HG03175 (cell line): ENCODE data around the gene INPP5A.
"Not testable (repeated sequence)": the region's sequence is repeated elsewhere in the genome, so short reads cannot be mapped to it uniquely, and the experiment has no call there.

ENCODE experiments used
- ATAC-seq: cut with Tn5 transposase; IDR thresholded peaks from one replicate; pipeline ENCODE4 v1.9.1; 2021; ENCODE audit warnings: mild to moderate bottlenecking, moderate library complexity; ENCODE audit not compliant: unreplicated experiment

Gene INPP5A

GRCh38 chr10:132825783-132826523, 288.4 kb downstream of the INPP5A start:
- ATAC-seq: not testable (repeated sequence)

GRCh38 chr10:132826524-132827422, 289.2 kb downstream of the INPP5A start:
- no peak for ATAC-seq

DNA sequence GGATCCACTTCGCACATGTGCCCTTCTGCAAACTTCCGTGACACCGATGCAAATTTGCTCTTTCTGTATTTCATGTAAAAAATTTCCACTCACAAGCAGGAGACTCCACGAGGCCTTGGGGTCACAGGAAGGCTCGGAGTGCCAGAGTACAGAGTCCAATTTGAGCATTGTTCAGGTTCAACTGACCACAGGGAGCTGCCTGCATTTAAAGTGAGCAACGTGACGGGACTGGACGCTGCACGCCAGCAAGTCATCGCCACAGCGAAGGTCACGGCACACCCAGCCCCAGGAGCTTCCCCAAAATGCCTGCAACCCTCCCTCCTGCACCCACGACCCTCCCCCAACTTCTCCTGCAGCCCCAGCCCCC, 289.8 kb downstream of the INPP5A start:
- ATAC-seq: no peak

DNA sequence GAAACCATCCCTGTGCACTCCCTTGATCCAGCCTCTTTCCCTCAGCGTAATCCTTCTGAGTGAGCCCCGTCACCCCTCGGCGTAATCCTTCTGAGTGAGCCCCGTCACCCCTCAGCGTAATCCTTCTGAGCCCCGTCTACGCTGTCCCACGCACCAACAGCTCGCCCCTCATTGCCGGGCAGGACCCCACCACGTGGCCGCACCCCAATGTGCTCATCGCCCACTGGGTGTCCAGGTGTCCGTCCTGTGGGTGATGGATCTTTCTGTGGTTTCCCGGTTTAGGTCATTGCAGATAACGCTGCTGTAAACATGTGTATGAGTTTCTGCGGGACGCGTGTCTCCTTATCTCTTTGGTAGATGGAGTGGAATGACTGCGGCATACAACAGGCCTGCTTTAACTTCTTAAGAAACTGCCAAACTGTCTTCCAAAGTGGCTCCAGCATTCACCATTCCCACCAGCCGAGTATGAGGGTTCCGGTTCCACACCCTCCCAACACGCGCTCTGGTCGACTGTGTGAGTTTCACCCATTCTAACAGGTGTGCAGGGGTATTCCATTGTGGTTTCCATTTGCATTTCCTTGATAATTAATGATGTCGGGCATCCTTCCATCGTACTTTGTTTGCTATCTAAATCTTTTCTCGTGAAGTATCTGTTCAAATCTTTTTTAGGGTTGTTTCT, 290.4 kb downstream of the INPP5A start:
- no peak for ATAC-seq

GRCh38 chr10:132828681-132829080, 291.1 kb downstream of the INPP5A start:
- ATAC-seq: no peak

DNA sequence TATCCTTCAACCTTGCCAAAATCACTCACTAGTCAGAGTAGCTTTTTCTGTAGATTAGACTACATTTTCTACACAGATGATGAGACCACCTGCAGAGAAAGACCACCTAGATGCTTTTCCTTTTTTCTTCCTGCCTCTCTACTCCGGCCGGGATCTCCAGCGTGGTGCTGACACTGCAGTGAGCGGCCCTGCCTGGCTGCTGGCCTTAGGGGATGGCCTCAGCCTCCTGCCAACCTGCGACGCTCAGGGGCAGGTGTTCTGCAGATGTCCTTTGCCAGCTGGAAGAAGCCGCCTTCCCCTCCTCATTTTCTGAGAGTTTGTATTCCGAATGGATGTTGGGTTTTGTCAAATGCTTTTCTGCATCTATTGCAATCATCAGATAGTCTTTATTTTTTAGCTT, 291.8 kb downstream of the INPP5A start:
- no peak for ATAC-seq

DNA sequence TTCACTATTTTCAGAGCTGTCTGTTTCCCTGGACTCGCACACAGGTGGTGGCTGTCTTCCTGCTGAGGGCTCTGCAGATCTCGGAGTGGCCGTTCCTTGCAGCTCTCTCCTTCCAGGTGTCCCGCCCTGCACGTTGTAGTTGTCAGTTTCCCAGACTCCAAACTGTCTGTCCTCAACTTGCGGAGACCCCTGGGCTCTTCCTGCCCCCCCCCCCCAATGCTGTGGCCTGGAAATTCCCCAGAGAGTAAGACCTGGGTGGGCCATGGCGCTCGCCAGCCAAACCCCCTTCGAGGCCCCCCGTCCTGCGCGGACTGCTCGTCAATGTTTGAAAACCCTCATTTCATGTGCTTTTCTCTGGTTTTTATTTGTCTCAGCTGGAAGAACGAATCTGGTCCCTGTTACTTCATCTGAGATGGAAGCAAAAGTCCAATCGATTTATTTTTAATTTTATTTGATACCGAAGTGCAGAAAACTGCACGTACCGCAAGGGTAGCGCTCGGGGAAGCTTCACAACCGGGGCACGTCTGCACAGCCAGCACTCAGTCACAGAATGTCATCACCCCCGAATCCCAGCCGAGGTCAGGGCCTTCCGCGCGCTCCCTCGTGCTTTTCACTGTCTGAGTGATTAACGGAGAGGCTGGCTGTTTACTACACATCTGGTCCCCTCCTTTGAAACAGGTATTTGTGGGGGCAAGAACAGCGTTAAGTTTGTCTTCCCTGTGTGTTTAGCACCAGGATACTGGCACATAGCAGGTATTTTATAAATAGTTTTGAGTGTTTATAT, 294.8 kb downstream of the INPP5A start:
- no peak for ATAC-seq
